Measurements from ENCODE around the gene BARX1. TPM values are rescaled to one million over a fixed set of nuclear protein-coding genes. Genes with fewer than 3 reads are reported as not detected.
A peak's percentile ranks its signal among the peaks of the same experiment; 100 is the strongest.

The BARX1 gene
- total and polyA plus RNA-seq, 4 donors = 0.23 to 0.27 TPM; not detected in 2

GRCh38 chr9:93918061-93918460, 37.1 kb downstream of the BARX1 start:
- H3K36me3 ChIP-seq (ENCODE audit: control insufficient read depth in 1 of 2, insufficient read depth in 2 of 2, low read length in 1 of 2) = no peaks in the 10 kb centered on the region
- H3K4me1 ChIP-seq (ENCODE audit: control insufficient read depth in 1 of 2, insufficient read depth in 2 of 2, low read length in 2 of 2) = no peaks in the 10 kb centered on the region
- ATAC-seq (ENCODE audit: low FRiP score) (no peak), DNase-seq (no peak)
- WGBS, 2 donors = 57 to 64% methylated on average over 8 of the region's 8 CpGs
- intact Hi-C loops (cut with DNase I) = no loop called here
- no peak overlapping the region for H3K4me3 ChIP-seq (ENCODE audit: low read length in 2 of 2)
- no peak overlapping the region for H3K27ac ChIP-seq (ENCODE audit: low read depth in 1 of 2, low read length in 2 of 2)
- H3K27me3 ChIP-seq (ENCODE audit: control insufficient read depth in 1 of 2, insufficient read depth in 2 of 2, low read length in 1 of 2) = no peaks in the 10 kb centered on the region
- no peaks in the 10 kb centered on the region for H3K9me3 ChIP-seq (ENCODE audit: control insufficient read depth, low read length)

DNA sequence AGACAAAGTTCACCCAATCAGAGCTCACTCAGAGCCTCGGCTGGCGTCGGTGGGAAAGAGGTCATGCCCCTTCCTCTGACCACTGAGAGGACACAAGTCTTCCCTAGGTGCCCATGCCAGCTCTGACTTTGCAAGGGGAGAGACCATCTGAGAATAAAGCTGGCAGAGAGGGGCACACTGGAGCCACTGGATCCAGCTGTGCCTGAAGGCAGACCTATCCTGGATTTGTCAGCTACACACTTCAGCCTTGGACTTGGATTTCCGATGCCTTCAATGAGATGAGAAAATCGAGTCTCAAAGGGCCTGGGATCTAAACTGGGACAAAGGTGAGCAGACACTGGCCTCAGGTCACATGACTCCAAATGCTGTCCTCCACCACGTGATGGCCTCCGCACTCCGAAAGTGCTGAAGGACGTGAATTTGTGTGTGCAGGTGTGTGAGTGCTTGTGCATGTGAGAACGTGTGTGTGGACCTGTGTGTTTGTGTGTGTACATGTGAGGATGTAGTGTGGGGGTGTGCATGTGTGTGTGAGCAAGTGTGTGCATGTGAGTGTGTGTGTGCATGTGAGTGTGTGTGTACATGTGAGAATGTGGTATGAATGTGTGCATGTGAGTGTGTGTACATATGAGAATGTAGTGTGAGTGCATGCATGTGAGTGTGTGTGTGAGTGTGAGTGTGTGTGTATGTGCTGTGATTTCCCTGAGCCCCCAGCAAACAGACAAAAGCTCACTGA, 37.9 kb downstream of the BARX1 start:
- Histone ChIP-seq H3K36me3 (ENCODE audit: control insufficient read depth in 1 of 2, insufficient read depth in 2 of 2, low read length in 1 of 2) (no peaks in the 10 kb centered on the region), H3K27ac (ENCODE audit: low read depth in 1 of 2, low read length in 2 of 2) (no peak overlapping the region), H3K4me1 (ENCODE audit: control insufficient read depth in 1 of 2, insufficient read depth in 2 of 2, low read length in 2 of 2) (no peaks in the 10 kb centered on the region), H3K9me3 (ENCODE audit: control insufficient read depth, low read length) (no peaks in the 10 kb centered on the region), H3K27me3 (ENCODE audit: control insufficient read depth in 1 of 2, insufficient read depth in 2 of 2, low read length in 1 of 2) (no peaks in the 10 kb centered on the region), H3K4me3 (ENCODE audit: low read length in 2 of 2) (no peak overlapping the region)
- intact Hi-C loops (cut with DNase I) = no loop called here
- ATAC-seq (ENCODE audit: low FRiP score) = no peak
- DNase-seq = no peak
- 86 to 89% methylated on average over 10 of the region's 10 CpGs for WGBS, 2 donors

DNA sequence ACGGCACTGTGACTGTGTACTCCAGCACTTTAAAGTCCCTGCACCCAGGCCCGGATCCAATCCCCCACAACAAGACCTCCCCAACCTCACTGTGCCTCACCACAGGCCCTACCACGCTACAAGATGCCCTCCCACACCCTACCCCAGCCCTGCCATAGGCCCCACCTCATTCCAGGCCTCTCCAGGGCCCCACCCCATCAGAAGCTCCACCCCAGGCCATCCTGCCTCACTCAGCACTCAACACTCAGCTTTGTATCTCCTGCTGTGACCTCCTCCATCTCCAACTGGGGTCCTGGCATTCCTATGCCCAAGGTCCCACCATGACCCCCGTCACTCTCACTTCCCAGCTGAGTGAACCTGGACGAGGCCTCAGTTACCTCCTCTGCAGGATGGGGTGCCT, 38.8 kb downstream of the BARX1 start:
- intact Hi-C loops (cut with DNase I) = no loop called here
- WGBS, 2 donors = 76 to 90% methylated on average over 5 of the region's 5 CpGs

GRCh38 chr9:93911801-93912554, 43.2 kb downstream of the BARX1 start:
- intact Hi-C loops (cut with DNase I) = no loop called here
- H3K36me3 ChIP-seq (ENCODE audit: control insufficient read depth in 1 of 2, insufficient read depth in 2 of 2, low read length in 1 of 2) = no peaks in the 10 kb centered on the region
- WGBS, 2 donors = 56 to 58% methylated on average over 27 of the region's 27 CpGs
- H3K9me3 ChIP-seq (ENCODE audit: control insufficient read depth, low read length) = no peaks in the 10 kb centered on the region
- DNase-seq = no peak
- ATAC-seq (ENCODE audit: low FRiP score) = no peak
- H3K27ac ChIP-seq (ENCODE audit: low read depth in 1 of 2, low read length in 2 of 2) = no peak overlapping the region
- H3K27me3 ChIP-seq (ENCODE audit: control insufficient read depth in 1 of 2, insufficient read depth in 2 of 2, low read length in 1 of 2) = no peaks in the 10 kb centered on the region
- H3K4me1 ChIP-seq (ENCODE audit: control insufficient read depth in 1 of 2, insufficient read depth in 2 of 2, low read length in 2 of 2) = no peaks in the 10 kb centered on the region
- H3K4me3 ChIP-seq (ENCODE audit: low read length in 2 of 2) = no peak overlapping the region

More for the DNA sequence above, 38.8 kb downstream of the BARX1 start:
- no peak overlapping the region for H3K27ac ChIP-seq (ENCODE audit: low read depth in 1 of 2, low read length in 2 of 2)
- H3K9me3 ChIP-seq (ENCODE audit: control insufficient read depth, low read length) = no peaks in the 10 kb centered on the region
- DNase-seq (no peak), ATAC-seq (ENCODE audit: low FRiP score) (no peak)
- H3K4me3 ChIP-seq (ENCODE audit: low read length in 2 of 2) = no peak overlapping the region
- H3K36me3 ChIP-seq (ENCODE audit: control insufficient read depth in 1 of 2, insufficient read depth in 2 of 2, low read length in 1 of 2) = no peaks in the 10 kb centered on the region
- H3K27me3 ChIP-seq (ENCODE audit: control insufficient read depth in 1 of 2, insufficient read depth in 2 of 2, low read length in 1 of 2) = no peaks in the 10 kb centered on the region
- no peaks in the 10 kb centered on the region for H3K4me1 ChIP-seq (ENCODE audit: control insufficient read depth in 1 of 2, insufficient read depth in 2 of 2, low read length in 2 of 2)

GRCh38 chr9:93911136-93911745, 43.9 kb downstream of the BARX1 start:
- Histone ChIP-seq H3K36me3 (ENCODE audit: control insufficient read depth in 1 of 2, insufficient read depth in 2 of 2, low read length in 1 of 2) (no peaks in the 10 kb centered on the region), H3K4me3 (ENCODE audit: low read length in 2 of 2) (no peak overlapping the region), H3K27ac (ENCODE audit: low read depth in 1 of 2, low read length in 2 of 2) (no peak overlapping the region), H3K9me3 (ENCODE audit: control insufficient read depth, low read length) (no peaks in the 10 kb centered on the region), H3K4me1 (ENCODE audit: control insufficient read depth in 1 of 2, insufficient read depth in 2 of 2, low read length in 2 of 2) (no peaks in the 10 kb centered on the region), H3K27me3 (ENCODE audit: control insufficient read depth in 1 of 2, insufficient read depth in 2 of 2, low read length in 1 of 2) (no peaks in the 10 kb centered on the region)
- DNase-seq = no peak
- 93 to 95% methylated on average over 23 of the region's 23 CpGs for WGBS, 2 donors
- no peak for ATAC-seq (ENCODE audit: low FRiP score)
- intact Hi-C loops (cut with DNase I) = no loop called here

DNA sequence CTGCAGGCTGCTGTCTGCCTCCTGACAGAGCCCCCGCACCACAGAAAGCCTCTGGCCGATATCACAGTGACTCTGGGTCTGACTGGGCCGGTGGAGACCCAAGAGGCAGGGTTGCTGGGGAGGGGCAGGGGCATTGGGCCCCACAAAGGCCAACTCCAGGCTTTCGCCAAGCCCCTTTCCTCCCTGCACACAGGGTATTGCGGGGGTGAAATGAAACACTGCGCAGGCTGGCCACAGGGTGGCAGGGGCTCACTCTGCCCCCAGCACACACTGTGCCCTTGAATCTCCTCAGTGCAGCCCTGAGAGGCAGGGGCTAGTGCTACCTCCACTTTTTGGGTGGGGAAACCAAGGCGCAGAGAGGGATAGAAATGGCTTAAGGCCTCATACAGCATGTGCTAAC, 44.6 kb downstream of the BARX1 start:
- 95 to 96% methylated on average over 7 of the region's 7 CpGs for WGBS, 2 donors
- H3K4me1 ChIP-seq (ENCODE audit: control insufficient read depth in 1 of 2, insufficient read depth in 2 of 2, low read length in 2 of 2) = no peaks in the 10 kb centered on the region
- H3K9me3 ChIP-seq (ENCODE audit: control insufficient read depth, low read length) = no peaks in the 10 kb centered on the region
- no peak overlapping the region for H3K27ac ChIP-seq (ENCODE audit: low read depth in 1 of 2, low read length in 2 of 2)
- no peaks in the 10 kb centered on the region for H3K27me3 ChIP-seq (ENCODE audit: control insufficient read depth in 1 of 2, insufficient read depth in 2 of 2, low read length in 1 of 2)
- intact Hi-C loops (cut with DNase I) = no loop called here
- no peaks in the 10 kb centered on the region for H3K36me3 ChIP-seq (ENCODE audit: control insufficient read depth in 1 of 2, insufficient read depth in 2 of 2, low read length in 1 of 2)
- H3K4me3 ChIP-seq (ENCODE audit: low read length in 2 of 2) = no peak overlapping the region
- ATAC-seq (ENCODE audit: low FRiP score) (no peak), DNase-seq (no peak)

DNA sequence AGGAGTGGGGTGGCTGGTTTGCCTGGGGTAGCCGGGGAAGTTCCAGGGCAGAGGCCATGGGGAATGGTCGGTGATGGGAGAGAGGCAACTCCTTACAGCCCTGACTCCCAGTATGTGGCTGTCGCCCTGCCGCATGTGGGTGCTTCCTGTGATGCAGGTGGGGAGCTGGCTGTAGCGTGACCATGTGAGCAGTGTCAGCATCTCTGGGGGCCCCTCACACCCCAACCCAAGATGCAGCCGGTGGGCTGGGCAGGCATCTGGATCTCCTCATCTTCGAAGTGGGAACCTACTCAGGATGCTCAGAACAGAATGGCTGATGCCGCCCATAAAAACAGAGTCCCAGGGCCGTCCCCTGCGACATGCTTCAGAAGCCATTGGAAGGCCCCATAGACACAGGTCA, 45.0 kb downstream of the BARX1 start:
- Histone ChIP-seq H3K9me3 (ENCODE audit: control insufficient read depth, low read length) (no peaks in the 10 kb centered on the region), H3K4me3 (ENCODE audit: low read length in 2 of 2) (no peak overlapping the region), H3K27ac (ENCODE audit: low read depth in 1 of 2, low read length in 2 of 2) (no peak overlapping the region), H3K36me3 (ENCODE audit: control insufficient read depth in 1 of 2, insufficient read depth in 2 of 2, low read length in 1 of 2) (no peaks in the 10 kb centered on the region), H3K4me1 (ENCODE audit: control insufficient read depth in 1 of 2, insufficient read depth in 2 of 2, low read length in 2 of 2) (no peaks in the 10 kb centered on the region), H3K27me3 (ENCODE audit: control insufficient read depth in 1 of 2, insufficient read depth in 2 of 2, low read length in 1 of 2) (no peaks in the 10 kb centered on the region)
- intact Hi-C loops (cut with DNase I) = no loop called here
- 96 to 99% methylated on average over 10 of the region's 10 CpGs for WGBS, 2 donors
- DNase-seq (no peak), ATAC-seq (ENCODE audit: low FRiP score) (no peak)

- Histone ChIP-seq H3K27ac (ENCODE audit: low read depth in 1 of 2, low read length in 2 of 2) (no peak overlapping the region), H3K27me3 (ENCODE audit: control insufficient read depth in 1 of 2, insufficient read depth in 2 of 2, low read length in 1 of 2) (no peaks in the 10 kb centered on the region)
Observed at GRCh38 chr9:93909242-93909616, 45.9 kb downstream of the BARX1 start.

More at GRCh38 chr9:93909242-93909616, 45.9 kb downstream of the BARX1 start:
- Histone ChIP-seq H3K9me3 (ENCODE audit: control insufficient read depth, low read length) (no peaks in the 10 kb centered on the region), H3K4me3 (ENCODE audit: low read length in 2 of 2) (no peak overlapping the region), H3K36me3 (ENCODE audit: control insufficient read depth in 1 of 2, insufficient read depth in 2 of 2, low read length in 1 of 2) (no peaks in the 10 kb centered on the region), H3K4me1 (ENCODE audit: control insufficient read depth in 1 of 2, insufficient read depth in 2 of 2, low read length in 2 of 2) (no peaks in the 10 kb centered on the region)
- DNase-seq = peak; percentile 5 to 34
- no peak for ATAC-seq (ENCODE audit: low FRiP score)
- intact Hi-C loops (cut with DNase I) = no loop called here
- 64 to 68% methylated on average over 6 of the region's 6 CpGs for WGBS, 2 donors

All from aorta (tissue), 5 donors.